Activated CD8-positive, alpha-beta memory T cell treated with anti-CD3 and anti-CD28 coated beads, Interleukin-2, amount 50 U/mL, for 48 hours (primary cell): ENCODE measurements around the gene IL20RA.
"Not testable (repeated sequence)": the region's sequence is repeated elsewhere in the genome, so short reads cannot be mapped to it uniquely, and the experiment has no call there.

ENCODE experiments used
- DNase-seq: peaks from one replicate; pipeline ENCODE4 v3.0.0-alpha.2; 2020

The IL20RA gene

GRCh38 chr6:137006056-137006455 lies 38.7 kb downstream of the IL20RA start:
- DNase-seq, result no peak

- no peak for DNase-seq
These were observed 39.7 kb downstream of the IL20RA start for GRCh38 chr6:137005073-137005472.

GRCh38 chr6:137002505-137002904 lies 42.3 kb downstream of the IL20RA start:
- no peak for DNase-seq

DNA sequence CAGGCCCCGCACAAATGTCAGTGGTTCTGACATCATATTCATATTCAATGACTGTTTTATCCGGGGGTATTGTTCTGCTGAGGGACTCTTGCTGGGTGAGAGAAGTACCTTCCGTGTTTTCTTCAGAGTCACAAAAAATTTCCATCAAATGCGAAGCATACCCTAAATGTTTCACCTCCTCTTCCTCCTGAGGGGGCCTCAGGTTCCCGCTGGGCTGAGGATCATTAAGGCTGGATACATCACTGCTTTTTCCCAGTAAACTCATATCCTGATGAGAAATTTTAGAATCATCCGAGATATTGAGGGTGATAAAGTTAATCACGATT lies 42.8 kb downstream of the IL20RA start:
- no peak for DNase-seq

- no peak for DNase-seq
These were observed 43.3 kb downstream of the IL20RA start for GRCh38 chr6:137001299-137001976.

- DNase-seq, result no peak
These were observed 43.9 kb downstream of the IL20RA start for GRCh38 chr6:137000825-137001224.

DNA sequence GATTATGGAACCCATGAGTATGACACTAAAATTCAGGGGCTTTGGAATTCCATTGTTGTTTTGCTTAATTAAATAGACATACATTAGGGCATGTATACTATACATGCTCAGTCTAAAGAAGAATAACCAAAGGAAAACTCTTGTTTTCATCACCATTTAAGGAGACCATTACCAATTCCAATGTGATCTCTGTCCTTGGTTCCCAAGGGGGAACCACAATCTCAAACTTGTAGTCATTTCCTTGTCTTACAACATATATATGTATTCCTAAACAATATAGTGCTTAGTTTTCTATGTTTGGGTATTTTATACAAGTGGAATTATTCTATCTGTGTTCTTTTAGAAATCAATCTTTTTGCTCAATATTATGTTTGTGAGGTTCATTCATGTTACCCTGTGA lies 49.2 kb downstream of the IL20RA start:
- no peak for DNase-seq

DNA sequence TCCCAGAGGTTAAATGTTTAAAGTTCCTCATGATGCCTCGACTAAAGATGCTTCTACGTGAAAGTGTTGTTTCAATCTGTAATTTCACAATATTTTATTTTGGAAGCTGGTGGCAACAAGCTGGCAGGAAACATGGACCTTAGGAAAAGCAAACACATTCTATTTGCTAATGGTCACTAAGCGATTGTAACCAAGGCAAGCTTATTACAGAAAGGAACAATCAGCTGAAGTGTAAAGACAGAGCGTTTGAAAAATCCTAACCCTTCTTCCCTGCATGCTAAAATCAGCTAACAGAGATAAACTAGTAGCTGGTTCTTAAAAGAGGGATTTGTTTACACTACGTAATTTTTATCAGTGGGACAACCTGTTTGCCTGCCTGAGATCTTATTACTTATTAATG lies 50.0 kb downstream of the IL20RA start:
- DNase-seq, result no peak

DNA sequence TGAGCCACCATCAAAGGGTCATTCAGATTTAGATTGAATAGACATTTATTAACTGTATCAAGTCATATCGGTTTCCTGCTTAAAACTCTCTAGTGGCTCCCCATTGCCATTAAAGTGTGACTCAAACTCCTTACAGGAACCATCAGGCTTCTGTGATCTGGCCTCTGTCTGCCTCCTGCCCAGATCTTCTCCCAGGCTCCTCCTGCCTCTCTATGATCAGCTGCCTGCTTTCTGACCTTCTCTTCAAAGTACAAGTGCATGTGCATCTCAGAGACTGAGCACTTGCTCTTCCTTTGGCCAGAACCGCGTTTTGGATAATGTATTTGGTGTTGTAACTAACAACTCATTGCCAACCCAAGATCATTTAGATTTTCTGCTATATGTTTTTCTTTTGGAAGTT lies 52.7 kb downstream of the IL20RA start:
- DNase-seq, result no peak

GRCh38 chr6:136991646-136992045 lies 53.1 kb downstream of the IL20RA start:
- DNase-seq, result no peak

GRCh38 chr6:136990754-136991153 lies 54.0 kb downstream of the IL20RA start:
- no peak for DNase-seq

DNA sequence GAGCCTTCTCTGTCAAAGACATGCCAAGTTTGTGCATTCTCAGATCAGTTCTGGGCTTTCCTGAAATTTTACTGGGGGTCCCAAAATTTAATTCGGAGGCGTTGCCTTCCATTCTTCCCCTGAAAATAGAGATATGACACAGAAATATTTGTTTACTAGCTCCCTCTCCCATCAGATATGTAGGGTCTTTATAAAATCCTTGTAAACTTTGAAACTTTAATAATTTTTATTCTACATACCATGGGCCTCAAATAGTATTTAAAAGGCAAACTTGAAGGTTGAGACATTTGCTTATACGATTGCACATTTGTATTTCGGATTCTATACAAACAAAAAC lies 54.6 kb downstream of the IL20RA start:
- DNase-seq, result no peak

DNA sequence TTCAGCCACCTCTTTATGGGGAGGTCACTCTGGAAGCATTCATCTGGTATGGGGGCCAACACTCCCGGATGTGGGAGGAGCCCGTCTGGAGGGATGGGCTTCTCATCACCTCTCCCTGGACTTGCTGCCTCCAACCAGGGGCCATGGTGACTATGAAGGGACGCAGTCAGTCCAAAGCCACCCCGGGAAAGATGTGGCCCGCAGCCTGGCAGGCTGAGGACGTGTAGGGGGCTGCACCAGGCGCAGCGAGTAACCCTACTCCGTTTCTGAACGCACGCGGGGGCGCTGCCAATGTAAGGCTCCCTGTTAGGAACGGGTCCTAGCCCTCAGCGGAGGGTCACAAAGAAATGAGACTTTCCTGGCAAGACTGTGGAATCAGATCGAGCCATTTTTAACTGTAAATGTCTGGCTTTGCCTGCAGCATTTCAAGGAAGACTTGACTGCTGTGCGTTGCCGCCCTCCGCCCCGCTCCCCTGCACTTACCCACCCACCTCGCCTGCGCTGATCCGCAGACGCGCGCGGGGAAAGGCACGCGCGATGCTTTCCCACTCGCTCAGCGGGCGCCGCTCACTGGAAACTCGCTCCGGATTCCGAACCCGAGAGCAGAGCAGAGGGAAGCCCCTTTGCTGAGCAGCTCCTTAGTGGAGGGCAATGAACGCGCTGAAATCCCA lies 55.1 kb downstream of the IL20RA start:
- no peak for DNase-seq

GRCh38 chr6:136987526-136987925 lies 57.2 kb downstream of the IL20RA start:
- no peak for DNase-seq

GRCh38 chr6:136985502-136985901 lies 59.3 kb downstream of the IL20RA start:
- no peak for DNase-seq

DNA sequence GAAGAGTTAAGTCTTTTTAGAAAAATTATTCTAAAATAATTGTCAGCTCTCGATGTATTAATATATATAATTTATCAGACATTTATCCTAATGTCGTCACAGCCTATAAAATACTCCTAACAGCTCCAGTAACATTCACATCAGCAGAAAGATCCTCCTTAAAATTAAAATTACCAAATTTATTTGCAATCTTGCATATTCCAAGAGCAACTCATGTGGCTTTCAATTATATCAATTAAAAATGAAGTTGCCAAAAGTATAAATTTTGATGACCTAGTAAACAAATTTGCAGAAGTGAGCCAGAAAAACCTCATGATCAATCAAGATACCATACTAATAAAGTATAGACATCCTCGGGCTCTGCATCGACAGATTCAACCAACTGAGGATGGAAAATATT lies 60.2 kb downstream of the IL20RA start:
- DNase-seq, result no peak

DNA sequence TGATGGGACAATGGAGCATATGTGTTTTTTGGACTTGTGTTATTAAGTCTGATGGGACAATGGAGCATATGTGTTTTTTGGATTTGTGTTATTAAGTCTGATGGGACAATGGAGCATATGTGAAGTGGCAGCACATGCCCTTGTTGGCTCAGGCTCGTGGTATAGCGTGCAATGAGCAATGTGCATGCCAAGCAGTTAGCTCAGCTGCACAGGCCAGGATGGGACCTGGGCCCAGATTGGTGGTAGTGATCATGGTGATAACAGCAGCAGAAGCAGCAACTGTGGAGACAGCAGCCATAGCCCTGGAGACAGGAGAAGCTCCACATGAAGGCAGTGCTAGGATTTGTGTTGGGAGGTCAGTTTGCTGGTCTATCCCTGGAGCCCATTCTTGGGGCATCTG lies 61.1 kb downstream of the IL20RA start:
- DNase-seq, result no peak

DNA sequence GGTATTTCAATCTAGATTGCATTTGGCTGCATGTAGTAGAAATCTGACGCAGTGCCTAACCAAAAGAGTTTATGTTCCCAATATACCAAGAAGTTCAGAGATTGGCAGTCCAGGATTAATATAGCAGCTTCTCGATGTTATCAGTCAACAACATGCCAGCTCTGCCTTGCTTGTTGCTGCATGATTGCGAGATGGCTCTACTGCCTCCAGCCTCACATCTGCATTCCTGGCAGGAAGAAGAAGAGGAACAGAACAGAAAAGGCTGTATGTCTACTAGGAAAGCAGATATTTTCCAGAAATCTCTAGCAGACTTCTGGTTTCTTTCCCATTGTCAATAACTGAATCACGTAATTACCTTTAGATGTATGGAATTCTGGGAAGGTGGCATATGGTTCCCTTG lies 61.8 kb downstream of the IL20RA start:
- no peak for DNase-seq

GRCh38 chr6:136980070-136980469 lies 64.7 kb downstream of the IL20RA start:
- DNase-seq, result no peak

GRCh38 chr6:136979206-136979605 lies 65.6 kb downstream of the IL20RA start:
- no peak for DNase-seq

DNA sequence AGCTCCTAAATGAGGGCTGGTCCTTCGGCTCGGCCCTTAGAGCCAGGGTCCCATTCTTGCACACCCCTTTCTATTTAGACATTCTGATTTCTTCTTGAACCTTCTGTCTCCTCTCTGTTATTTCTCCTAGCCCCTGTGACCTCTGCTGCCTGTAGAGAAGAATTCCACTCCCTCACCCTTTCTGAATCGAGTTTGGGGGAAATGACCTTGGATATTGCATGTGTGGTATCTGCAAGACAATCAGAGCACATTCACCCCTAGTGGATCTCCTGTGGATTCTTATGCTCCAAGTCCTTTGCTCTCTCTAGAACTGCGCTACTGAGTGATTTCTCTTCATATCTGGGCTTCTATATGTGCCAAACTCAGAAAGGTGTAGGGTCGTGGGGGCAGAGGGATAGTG lies 67.7 kb downstream of the IL20RA start:
- no peak for DNase-seq

DNA sequence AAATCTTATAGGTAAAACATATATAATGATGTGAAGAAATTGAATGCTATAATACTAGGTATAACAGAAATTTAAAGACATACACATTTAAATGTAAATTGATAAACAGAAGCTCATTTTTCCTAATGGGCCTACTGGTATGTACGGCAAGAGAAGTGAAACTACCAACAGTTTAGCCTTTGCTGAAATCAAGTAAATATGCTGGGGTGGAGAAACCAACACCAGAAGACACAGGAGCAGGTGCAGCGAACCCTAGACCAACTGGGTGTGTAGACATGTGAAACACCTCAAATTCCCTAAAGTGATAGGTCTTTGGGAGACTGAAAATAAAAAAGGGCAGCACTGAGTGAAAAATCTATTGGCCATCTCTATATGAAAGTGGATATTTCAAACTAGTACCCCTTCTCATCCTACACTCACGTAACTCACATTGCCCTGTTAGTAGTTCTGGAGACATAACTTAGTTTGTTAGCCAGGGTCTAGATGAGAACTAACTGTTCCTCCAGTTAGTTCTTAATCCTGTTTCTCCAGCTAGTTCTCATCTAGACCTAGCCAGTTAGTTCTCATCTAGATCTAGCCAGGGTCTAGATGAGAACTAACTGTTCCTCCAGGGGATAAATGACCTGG lies 69.6 kb downstream of the IL20RA start:
- no peak for DNase-seq

DNA sequence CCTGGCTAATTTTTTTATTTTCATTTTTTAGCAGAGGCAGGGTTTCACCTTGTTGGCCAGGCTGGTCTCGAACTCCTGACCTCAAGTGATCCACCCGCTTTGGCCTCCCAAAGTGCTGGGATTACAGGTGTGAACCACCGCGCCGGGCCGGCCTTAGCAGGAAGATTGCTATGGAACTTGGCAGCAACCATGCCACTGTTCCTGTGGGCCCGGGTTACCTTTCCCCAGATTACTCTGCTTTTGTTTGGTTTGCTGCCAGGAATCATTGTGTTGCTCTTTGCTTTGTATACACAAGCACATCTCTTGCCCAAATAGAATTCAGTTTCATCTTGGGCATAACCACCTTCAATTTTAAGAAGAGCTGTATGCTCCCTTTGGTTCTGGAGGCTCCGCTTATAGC lies 71.0 kb downstream of the IL20RA start:
- DNase-seq, result not testable (repeated sequence)

GRCh38 chr6:136971609-136972008 lies 73.2 kb downstream of the IL20RA start:
- DNase-seq, result no peak

GRCh38 chr6:136969930-136970329 lies 74.8 kb downstream of the IL20RA start:
- no peak for DNase-seq
